HL-60 (cell line): Measurements from ENCODE around the gene PTPRN2.

Experiments
- POLR2AphosphoS5 ChIP-seq: IDR thresholded peaks from 2 replicates; pipeline ENCODE4 v1.6.1; 2012; ENCODE audit warnings: low read depth
- SPI1 ChIP-seq: IDR thresholded peaks from 2 replicates; pipeline ENCODE4 v1.6.1; 2012; ENCODE audit warnings: low read depth, mild to moderate bottlenecking, borderline replicate concordance

GRCh38 chr7:158255558-158255957, 332.1 kb downstream of the PTPRN2 start:
- TF ChIP-seq POLR2AphosphoS5, result no peak
- TF ChIP-seq SPI1, result no peak
